OCI-M1 (cell line): Measurements from ENCODE around the gene CNOT8.
"Not testable (repeated sequence)": the region's sequence is repeated elsewhere in the genome, so short reads cannot be mapped to it uniquely, and the experiment has no call there.

Experiments used
- DNase-seq: peaks from one replicate; lab custom pipeline; 2025; lab: John Stamatoyannopoulos, UW

The CNOT8 gene

DNA sequence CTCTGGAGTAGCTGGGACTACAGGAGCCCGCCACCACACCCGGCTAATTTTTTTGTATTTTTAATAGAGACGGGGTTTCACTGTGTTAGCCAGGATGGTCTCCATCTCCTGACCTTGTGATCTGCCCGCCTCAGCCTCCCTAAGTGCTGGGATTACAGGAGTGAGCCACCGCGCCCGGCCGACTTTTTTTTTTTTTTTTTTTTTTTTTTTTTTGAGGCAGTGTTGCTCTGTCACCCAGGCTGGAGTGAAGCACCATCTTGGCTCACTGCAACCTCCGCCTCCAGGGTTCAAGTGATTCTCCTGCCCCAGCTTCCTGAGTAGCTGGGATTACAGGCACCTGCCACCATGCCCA lies 22.8 kb upstream of the CNOT8 start:
- DNase-seq: not testable (repeated sequence)

DNA sequence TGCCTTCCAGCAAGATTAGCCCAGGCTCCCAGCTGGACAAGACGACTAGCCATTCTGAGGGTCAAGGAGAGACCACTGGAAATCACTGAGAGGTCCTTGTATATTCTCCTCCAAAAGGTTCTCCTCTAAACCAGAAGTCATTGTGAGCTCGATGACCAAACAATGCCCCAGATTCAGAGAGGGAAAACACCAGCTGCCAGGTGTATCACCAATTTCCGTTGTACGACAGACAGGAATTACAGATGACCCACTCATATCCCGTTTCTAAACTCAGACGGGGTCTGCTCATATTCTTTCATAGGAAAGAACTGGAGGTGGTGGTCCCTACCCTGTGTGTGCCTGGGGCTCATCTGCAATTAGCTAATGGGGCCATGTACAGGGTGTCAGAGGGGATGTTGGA lies 22.2 kb upstream of the CNOT8 start:
- no peak for DNase-seq

GRCh38 chr5:154837009-154837901 lies 21.2 kb upstream of the CNOT8 start:
- no peak for DNase-seq

- DNase-seq: peak; percentile 94
These were observed 17.8 kb upstream of the CNOT8 start for GRCh38 chr5:154840435-154841272.

GRCh38 chr5:154841273-154841661 lies 17.2 kb upstream of the CNOT8 start:
- DNase-seq: no peak

- no peak for DNase-seq
These were observed 15.5 kb upstream of the CNOT8 start for GRCh38 chr5:154842689-154843530.

GRCh38 chr5:154844809-154845208 lies 13.6 kb upstream of the CNOT8 start:
- no peak for DNase-seq

DNA sequence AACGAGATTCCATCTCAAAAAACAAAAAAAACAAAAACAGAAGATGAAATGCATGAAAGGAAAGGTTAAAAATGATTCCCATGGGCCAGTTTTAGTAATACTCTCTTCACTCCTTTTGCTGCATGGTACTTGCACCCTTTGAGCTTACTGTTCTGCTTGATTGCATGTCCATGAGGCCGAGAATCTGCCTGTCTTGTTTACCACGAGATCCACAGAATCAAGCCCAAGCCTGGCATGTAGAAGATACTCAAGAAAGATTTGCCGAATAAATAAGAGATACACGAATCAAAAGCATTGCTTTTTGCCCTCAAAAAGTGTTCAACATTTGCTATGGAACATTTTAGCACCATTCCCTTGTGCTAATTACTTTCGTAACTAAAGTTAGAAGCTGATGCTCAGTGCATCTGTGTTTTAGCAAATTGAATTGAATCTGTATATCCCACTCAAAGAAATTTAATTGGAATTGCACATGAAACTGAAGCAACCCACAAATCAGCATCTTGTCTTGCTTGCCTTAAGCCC lies 9.1 kb upstream of the CNOT8 start:
- DNase-seq: no peak

DNA sequence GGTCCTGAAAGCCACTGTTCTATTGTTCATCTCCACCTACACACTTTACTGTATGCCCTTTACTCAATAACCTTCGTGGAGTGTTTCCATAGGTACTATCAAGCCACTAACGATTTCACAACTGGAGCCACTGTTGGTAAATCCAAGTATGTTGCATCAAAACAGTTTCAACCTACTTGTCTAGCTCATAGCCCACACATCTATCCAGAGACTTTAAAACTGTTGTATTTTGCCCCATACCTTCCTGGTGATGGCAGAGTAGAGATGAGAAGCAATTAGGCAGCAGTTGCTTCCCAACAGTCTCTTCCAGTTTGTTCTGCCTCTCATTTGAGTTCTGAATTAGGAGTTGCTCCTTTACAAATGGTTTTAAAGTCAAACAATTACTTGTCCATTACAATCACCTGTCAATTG lies 8.6 kb upstream of the CNOT8 start:
- DNase-seq: peak; percentile 66

DNA sequence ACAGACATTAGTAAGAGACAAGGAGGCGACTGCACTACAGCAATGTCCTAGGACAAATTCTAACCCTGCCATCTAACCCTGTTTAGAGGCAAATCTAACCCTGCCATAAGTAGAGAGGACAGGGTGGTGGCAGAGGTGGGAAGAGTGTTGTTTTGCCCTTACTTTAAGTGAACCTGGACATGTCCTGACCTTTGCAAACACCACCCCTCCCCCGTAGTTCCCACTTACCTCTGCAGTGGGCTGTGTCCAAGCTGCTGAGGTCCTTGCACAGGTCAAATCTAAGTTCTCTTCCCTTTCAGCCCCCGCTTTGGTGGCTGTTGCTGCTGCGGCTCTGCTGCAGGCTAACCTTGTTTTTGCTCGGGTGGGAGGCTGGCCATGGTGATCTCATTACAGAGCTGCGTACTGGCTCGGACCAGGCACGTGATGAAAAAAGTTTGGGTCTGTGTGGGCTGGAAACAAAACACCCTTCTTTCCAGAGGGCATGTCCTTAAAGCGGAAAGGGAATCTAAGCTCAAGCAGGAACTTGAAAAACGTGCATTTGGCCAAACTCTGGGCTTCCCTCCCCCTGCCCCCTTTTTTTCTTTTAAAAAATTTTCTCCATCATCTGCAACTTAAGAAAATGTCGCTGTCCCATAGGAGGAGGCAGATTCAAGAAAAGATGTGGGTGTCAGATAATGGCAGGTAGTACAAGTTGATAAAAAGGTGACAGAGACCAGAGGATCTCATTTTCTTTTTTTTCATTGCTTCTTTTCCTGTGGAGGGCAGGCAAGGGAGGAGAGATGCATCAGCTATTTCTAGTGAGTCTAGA lies 8.0 kb upstream of the CNOT8 start, which contains the start of gene FAXDC2:
Gene FAXDC2 (minus strand): TSS at position 349 of the 808 bp plus-strand sequence. CDS start 12,425 bp downstream, outside the sequence.
- DNase-seq: peak; percentile 52

DNA sequence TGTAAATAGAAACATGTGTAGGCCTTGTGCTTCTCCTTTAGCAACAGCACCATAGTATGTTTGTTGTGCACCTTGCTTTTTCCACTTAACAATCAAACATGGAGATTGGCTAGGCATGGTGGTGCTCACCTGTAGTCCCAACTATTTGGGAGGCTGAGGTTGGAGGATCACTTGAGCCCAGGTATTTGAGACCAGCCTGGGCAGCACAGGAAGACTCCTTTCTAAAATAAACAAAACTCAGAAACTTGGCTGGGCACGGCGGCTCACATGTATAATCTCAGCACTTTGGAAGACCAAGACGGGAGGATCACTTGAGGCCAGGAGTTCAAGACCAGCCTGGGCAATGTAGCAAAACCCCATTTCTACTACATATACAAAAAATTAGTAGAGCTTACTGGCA lies 7.1 kb upstream of the CNOT8 start:
- DNase-seq: no peak

DNA sequence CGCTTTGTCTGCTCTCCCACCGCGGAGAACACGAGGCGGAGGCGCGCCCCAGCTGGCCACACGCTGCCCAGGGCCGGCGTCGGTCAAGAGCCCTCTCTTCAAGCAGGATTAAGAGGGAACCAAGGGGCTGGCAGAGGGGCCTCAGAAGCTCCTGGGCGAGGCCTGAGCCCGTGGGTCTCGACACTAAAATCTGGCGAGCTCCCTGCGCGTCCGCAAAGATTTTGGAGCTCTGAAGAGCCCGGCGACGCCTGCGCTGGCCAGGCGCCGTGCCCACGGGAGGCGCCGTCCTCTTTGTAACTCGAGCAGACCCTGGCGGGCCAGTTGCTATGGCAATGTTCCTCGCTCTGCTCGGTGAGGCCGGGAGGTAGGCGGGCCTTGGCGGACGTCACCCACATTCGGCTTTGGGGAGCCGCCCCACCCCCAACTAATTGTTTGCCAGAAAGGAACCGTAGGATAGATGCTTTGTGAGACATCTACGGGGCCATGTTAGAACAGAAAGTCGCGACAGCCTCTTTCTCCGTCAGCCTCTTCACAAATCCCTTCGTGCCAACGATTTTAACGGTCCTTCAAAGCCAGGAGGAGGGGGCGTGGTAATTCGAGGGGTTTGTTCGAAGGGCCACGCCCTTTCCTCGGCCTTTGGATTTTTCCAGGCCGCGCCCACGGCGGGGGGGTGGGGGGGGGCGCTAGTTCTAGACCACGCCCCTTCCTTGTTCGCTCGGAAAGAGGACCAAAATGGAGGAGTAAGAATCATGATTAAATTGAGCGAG lies 714 bp upstream of the CNOT8 start:
- DNase-seq: peak; percentile 98

DNA sequence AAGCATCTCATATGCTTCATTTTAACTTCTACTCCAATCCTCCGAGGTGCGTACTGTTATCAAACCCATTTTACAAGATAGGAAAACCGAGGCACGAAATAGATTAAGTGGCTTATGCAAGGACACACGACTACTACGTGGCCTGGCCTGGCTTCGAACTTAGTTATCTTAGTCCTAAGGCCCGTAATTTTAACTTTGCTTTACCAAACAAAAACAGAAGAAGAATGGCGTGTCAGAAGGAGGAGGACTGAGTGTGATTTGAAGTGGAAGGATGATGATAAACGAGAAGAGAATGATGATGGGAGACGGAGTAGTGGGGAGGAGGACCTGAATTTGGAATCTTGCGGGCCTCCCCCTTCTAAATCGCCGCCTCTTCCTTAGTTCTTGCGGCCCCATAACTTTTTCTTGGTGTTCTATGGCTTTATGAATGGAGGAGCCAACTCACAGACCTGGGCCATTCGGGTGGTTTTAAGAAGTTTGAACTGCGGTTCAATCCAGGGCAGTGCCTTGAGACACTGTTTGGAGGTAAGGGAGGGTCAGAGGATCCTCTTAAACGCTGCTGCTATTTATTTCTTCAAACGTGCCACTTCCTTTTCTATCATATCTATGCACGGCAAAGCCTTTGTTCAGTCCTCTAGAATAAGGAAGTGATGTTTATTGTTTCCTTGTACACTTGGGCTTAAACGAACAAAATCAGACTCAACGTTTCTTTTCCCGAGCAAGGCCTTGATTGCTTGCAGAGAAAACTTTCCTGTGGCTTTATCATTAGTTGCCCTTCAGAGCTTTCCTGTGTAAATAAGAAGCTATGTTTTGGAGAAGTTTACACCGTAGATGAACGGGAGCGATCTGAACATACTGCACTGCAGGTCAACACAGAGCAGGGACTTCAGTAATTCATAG lies 795 bp downstream of the CNOT8 start:
- DNase-seq: peak; percentile 79

DNA sequence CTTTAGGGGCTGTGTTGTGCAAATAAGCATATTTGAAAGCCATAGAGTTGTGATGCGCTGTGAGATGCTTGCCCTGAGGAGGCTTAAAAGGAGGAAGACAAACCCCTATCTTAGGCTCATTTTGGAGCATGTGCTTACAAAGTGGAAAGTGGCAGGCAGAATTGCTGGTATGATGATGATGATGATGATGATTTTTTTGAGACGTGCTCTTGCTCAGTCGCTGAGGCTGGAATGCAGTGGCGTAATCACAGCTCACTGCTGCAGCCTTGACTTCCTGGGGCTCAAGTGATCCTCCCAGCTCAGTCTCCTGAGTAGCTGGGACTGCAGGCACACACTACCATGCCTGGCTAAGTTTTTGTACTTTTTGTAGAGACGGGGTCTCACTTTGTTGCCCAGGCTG lies 1.7 kb downstream of the CNOT8 start:
- DNase-seq: peak; percentile 32

GRCh38 chr5:154860765-154861164 lies 2.3 kb downstream of the CNOT8 start:
- DNase-seq: peak; percentile 45

DNA sequence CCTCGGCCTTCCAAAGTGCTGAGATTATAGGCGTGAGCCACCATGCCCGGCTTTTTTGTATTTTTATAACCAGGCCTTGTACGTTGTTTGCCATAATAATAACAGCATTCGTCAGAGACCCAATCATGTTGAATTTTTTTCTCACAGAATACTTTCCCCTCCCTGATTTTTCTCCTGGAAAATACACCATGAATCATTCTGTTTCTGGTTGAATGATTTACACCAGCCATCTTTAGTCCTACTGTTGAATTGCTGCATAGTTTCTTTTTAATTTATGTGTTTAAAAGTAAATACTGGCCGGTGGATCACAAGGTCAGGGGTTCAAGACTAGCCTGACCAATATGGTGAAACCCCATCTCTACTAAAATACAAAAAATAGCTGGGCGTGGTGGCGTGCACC lies 3.5 kb downstream of the CNOT8 start:
- no peak for DNase-seq

DNA sequence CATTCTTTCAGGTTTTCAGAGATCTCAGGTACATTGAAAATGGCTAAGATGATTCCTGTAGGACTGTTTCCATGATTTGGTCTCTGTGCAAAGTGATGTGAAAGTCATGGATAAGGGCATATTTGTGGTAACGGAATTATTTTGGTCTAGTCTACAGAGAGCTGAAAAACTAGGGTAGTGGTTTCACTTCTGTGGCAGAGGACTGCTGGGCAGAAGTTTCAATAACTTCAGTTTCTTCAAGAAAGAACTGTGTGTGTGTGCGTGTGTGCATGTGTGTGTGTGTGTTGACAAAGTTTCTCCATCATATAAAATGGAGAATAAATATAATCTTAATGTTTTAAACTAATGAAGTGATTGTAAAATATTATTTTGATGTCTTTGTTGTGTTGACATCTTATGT lies 4.3 kb downstream of the CNOT8 start:
- DNase-seq: no peak

DNA sequence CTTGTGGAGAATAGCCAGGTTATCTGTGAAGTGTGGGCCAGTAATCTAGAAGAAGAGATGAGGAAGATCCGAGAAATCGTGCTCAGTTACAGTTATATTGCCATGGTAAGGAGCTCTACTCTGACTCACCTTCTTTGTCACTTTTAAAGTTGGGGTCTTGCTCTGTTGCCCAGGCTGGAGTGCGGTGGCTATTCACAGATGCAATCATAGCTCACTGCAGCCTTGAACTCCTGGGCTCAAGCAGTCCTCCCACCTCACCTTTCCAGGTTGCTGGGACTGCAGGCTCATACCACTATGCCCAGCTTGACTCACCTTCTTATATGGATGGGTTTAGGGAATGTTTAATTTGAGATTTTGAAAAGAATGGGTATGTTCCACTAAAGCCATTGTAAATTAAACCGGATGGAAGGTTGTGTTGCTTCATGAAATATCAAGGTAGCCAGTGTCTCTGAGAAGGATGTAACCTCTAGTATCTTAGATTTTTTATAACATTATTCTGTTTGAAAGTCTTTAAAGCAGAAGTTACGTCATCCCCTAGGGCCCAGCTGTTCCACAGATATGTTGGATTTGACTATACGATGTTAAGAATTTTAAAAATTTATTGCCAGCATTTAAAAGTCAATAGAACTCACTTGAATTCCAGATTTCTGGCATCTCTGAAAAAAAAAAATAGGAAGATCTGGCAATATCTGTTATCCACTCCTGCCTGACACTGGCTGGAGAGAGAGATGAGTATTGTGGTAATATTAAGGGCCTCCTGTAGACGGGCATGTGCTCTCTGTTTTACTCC lies 5.1 kb downstream of the CNOT8 start:
- no peak for DNase-seq
